ENCODE measurements around the gene COPB1.

Gene COPB1

GRCh38 chr11:14463623-14464022, 36.0 kb downstream of the COPB1 start:
- no peak for TF ChIP-seq CTCF (conservative IDR thresholded peaks at IDR 0.05)
- TF ChIP-seq ZFX (IDR thresholded peaks at IDR 0.05) = no peak
- H3K27ac ChIP-seq = no peak overlapping the region

- TF ChIP-seq ZFX (IDR thresholded peaks at IDR 0.05) (no peak), CTCF (conservative IDR thresholded peaks at IDR 0.05) (no peak)
- no peak overlapping the region for H3K27ac ChIP-seq
These were observed 39.5 kb downstream of the COPB1 start for GRCh38 chr11:14460147-14460546.

- TF ChIP-seq ZFX (IDR thresholded peaks at IDR 0.05) (no peak), CTCF (conservative IDR thresholded peaks at IDR 0.05) (no peak)
These were observed 41.2 kb downstream of the COPB1 start for GRCh38 chr11:14458377-14458776.

GRCh38 chr11:14455648-14456430, 43.8 kb downstream of the COPB1 start:
- no peak overlapping the region for H3K27ac ChIP-seq
- TF ChIP-seq ZFX (IDR thresholded peaks at IDR 0.05) (no peak), CTCF (conservative IDR thresholded peaks at IDR 0.05) (no peak)

More at GRCh38 chr11:14458377-14458776, 41.2 kb downstream of the COPB1 start:
- H3K27ac ChIP-seq = no peak overlapping the region

GRCh38 chr11:14454861-14455632, 44.6 kb downstream of the COPB1 start:
- H3K27ac ChIP-seq = no peak overlapping the region

GRCh38 chr11:14451825-14452224, 47.8 kb downstream of the COPB1 start:
- no peak overlapping the region for H3K27ac ChIP-seq
- no peak for TF ChIP-seq ZFX (IDR thresholded peaks at IDR 0.05)
- TF ChIP-seq CTCF (conservative IDR thresholded peaks at IDR 0.05) = no peak

More at GRCh38 chr11:14454861-14455632, 44.6 kb downstream of the COPB1 start:
- peak; percentile 87 for TF ChIP-seq CTCF (conservative IDR thresholded peaks at IDR 0.05)
- no peak for TF ChIP-seq ZFX (IDR thresholded peaks at IDR 0.05)

GRCh38 chr11:14449302-14449714, 50.3 kb downstream of the COPB1 start:
- no peak for TF ChIP-seq ZFX (IDR thresholded peaks at IDR 0.05)
- TF ChIP-seq CTCF (conservative IDR thresholded peaks at IDR 0.05) = no peak
- peak overlapping the region; percentile 11; the same call in 1 of the 2 replicates for H3K27ac ChIP-seq

All from C4-2B (cell line).